HepG2 (cell line): ENCODE measurements around the gene FURIN. TPM values are rescaled to one million over a fixed set of nuclear protein-coding genes. Genes with fewer than 3 reads are reported as not detected.

Experiments used
- AHDC1 ChIP-seq: sonication (generic); formaldehyde crosslinking; IDR thresholded peaks from 2 replicates; pipeline ENCODE4 v1.5.1; 2020; ENCODE audit warnings: mild to moderate bottlenecking, missing genetic modification reagents, borderline replicate concordance
- ARID4A ChIP-seq: sonication (generic); formaldehyde crosslinking; IDR thresholded peaks from 2 replicates; pipeline ENCODE4 v1.5.0; 2020; ENCODE audit warnings: mild to moderate bottlenecking, missing genetic modification reagents, borderline replicate concordance
- HCFC1 ChIP-seq: fragments of 150-350 bp; IDR thresholded peaks from 2 replicates; pipeline ENCODE4 v1.6.1; 2014; ENCODE audit warnings: low read depth, low read length
- HMG20B ChIP-seq: conservative IDR thresholded peaks from 2 replicates; pipeline ENCODE4 v1.6.1; 2016; ENCODE audit warnings: missing genetic modification reagents, missing compliant biosample characterization
- IRF2 ChIP-seq: IDR thresholded peaks from 2 replicates; pipeline ENCODE4 v1.6.1; 2018; ENCODE audit warnings: missing genetic modification reagents, missing compliant biosample characterization
- JDP2 ChIP-seq: sonication (generic); formaldehyde crosslinking; IDR thresholded peaks from 2 replicates; pipeline ENCODE4 v1.8.1; 2022; ENCODE audit warnings: missing genetic modification reagents, borderline replicate concordance
- KLF13 ChIP-seq: sonication (generic); formaldehyde crosslinking; IDR thresholded peaks from 2 replicates; pipeline ENCODE4 v1.4.0; 2020; ENCODE audit warnings: mild to moderate bottlenecking, missing genetic modification reagents
- NFE2L1 ChIP-seq: sonication (generic); formaldehyde crosslinking; IDR thresholded peaks from 2 replicates; pipeline ENCODE4 v1.4.0; 2020; ENCODE audit warnings: missing genetic modification reagents, mild to moderate bottlenecking, borderline replicate concordance
- POGK ChIP-seq: sonication (generic); formaldehyde crosslinking; conservative IDR thresholded peaks from 2 replicates; pipeline ENCODE4 v1.8.0; 2022; ENCODE audit warnings: mild to moderate bottlenecking, moderate library complexity, missing genetic modification reagents
- PREB ChIP-seq: sonication (generic); formaldehyde crosslinking; IDR thresholded peaks from 2 replicates; pipeline ENCODE4 v1.4.0; 2020; ENCODE audit warnings: missing genetic modification reagents
- REPIN1 ChIP-seq: sonication (generic); formaldehyde crosslinking; IDR thresholded peaks from 2 replicates; pipeline ENCODE4 v1.8.0; 2022; ENCODE audit warnings: missing genetic modification reagents, low read depth, mild to moderate bottlenecking, borderline replicate concordance
- XRCC5 ChIP-seq: fragments of 200-400 bp; formaldehyde crosslinking; optimal IDR thresholded peaks from 2 replicates; pipeline ENCODE3; 2017; ENCODE audit warnings: mild to moderate bottlenecking, low read length
- ZKSCAN5 ChIP-seq: sonication (generic); formaldehyde crosslinking; IDR thresholded peaks from 2 replicates; pipeline ENCODE4 v1.5.1; 2020; ENCODE audit warnings: mild to moderate bottlenecking, missing genetic modification reagents
- ZNF224 ChIP-seq: sonication (generic); formaldehyde crosslinking; IDR thresholded peaks from 2 replicates; pipeline ENCODE4 v1.5.0; 2020; ENCODE audit warnings: mild to moderate bottlenecking, missing genetic modification reagents
- polyA plus RNA-seq, 8 experiments: library from polyadenylated mRNA; depleted of rRNA in 3 of 8; stranded (reverse) in 7 of 8; unstranded in 1 of 8; fragments of >200 nt; fragmentation: Illumina TruSeq in 4 of 8; extraction: Trizol in 4 of 8; gene quantifications; 2 replicates each; pipeline versions ENCODE4 v1.2.1 to v1.2.3, GENCODE V29; 2011 to 2016; ENCODE audit warnings: low read depth in 4 of 8, missing spikeins in 1 of 8, mixed read lengths in 1 of 8; ENCODE audit not compliant: insufficient read depth in 1 of 8
- total RNA-seq, 5 experiments: library from RNA; depleted of rRNA; stranded (reverse); fragments of >200 nt; fragmentation: Illumina TruSeq; extraction: Trizol; gene quantifications; 2 replicates each; pipeline ENCODE4 v1.2.3, GENCODE V29; 2016; ENCODE audit warnings: low read depth in 1 of 5

The FURIN gene
- total and polyA plus RNA-seq, 2 of the 13 experiments (the other 11 are each of a cell fraction or from before 2014, with no cell fraction given): 15.2 to 17.4 TPM

GRCh38 chr15:90931828-90932659, 63.7 kb downstream of the FURIN start, which contains the start of gene HDDC3 (continued):
- 0 out of 2 replicates have a peak, but pooled peaks have one; percentile 8 for TF ChIP-seq HCFC1
- peak; percentile 53; the same call in 1 of the 2 replicates for TF ChIP-seq AHDC1 (CRISPR knock-in tag)
- 0 out of 2 replicates have a peak, but pooled peaks have one; percentile 27 for TF ChIP-seq POGK (CRISPR knock-in tag)
- TF ChIP-seq PREB (CRISPR knock-in tag): no peak
- TF ChIP-seq ZNF224 (CRISPR knock-in tag): no peak
- TF ChIP-seq JDP2 (CRISPR knock-in tag): no peak
- peak; percentile 37; the same call in 1 of the 2 replicates for TF ChIP-seq IRF2 (CRISPR knock-in tag)
- TF ChIP-seq KLF13 (CRISPR knock-in tag): no peak
- TF ChIP-seq NFE2L1 (CRISPR knock-in tag): no peak
- TF ChIP-seq ARID4A (CRISPR knock-in tag): peak; percentile 92
- TF ChIP-seq ZKSCAN5 (CRISPR knock-in tag): no peak
- peak; percentile 52 for TF ChIP-seq REPIN1 (CRISPR knock-in tag)
- peak; percentile 84 for TF ChIP-seq XRCC5
- no peak for TF ChIP-seq HMG20B (CRISPR knock-in tag)
